Activated CD4-positive, alpha-beta T cell treated with anti-CD3 and anti-CD28 coated beads, Interleukin-2, amount 50 U/mL, for 16 hours (primary cell): ENCODE results near the gene WDR62.
"Not testable (repeated sequence)": the region's sequence is repeated elsewhere in the genome, so short reads cannot be mapped to it uniquely, and the experiment has no call there.

ENCODE experiments used
- DNase-seq: peaks from one replicate; pipeline ENCODE4 v3.0.0-alpha.2; 2020

WDR62 gene

GRCh38 chr19:36113894-36114720 is 59.4 kb downstream of the WDR62 start:
- peak; percentile 22 for DNase-seq

GRCh38 chr19:36114721-36115452 is 60.2 kb downstream of the WDR62 start, which contains the start of gene POLR2I:
Gene POLR2I, minus strand, starts transcription at chr19:36114875. Its CDS starts 19 bp downstream, at chr19:36114856.
- peak; percentile 100 for DNase-seq

DNA sequence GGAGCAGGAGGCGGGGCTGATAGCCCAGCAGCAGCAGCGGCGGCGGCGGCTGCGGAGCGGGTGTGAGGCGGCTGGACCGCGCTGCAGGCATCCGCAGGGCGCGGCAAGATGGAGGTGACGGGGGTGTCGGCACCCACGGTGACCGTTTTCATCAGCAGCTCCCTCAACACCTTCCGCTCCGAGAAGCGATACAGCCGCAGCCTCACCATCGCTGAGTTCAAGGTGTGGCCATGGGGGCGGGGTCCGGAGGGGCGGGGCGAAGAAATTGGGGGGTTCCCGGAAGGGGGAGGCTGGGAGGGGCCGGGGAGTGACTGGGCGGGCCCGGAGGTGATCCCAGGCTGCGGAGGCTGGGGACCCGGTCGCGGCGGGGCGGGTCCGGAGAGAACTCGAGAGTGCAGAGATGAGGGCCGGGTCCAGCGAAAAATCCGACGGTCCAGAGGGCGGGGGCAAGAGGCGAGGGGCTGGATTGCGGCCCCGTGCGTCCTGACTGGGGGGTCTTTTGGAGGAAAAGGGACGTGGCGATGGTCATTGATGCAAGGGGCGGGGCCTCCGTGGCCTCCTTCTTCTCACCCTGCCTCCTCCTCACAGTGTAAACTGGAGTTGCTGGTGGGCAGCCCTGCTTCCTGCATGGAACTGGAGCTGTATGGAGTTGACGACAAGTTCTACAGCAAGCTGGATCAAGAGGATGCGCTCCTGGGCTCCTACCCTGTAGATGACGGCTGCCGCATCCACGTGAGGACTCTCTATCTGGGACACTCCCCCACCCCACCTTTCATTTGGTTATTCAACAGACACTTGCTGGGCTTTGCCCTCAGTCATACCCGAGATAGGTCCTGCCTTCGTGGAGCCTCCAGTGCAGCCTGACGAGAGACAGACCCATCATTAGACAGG is 61.0 kb downstream of the WDR62 start, which contains the start of gene TBCB:
TSS of gene TBCB (plus strand) at position 16 of the 891 bp plus-strand sequence. CDS start at position 109, 93 bp downstream.
- DNase-seq = peak; percentile 88

- no peak for DNase-seq
Observed at GRCh38 chr19:36116344-36116637, 61.6 kb downstream of the WDR62 start.

DNA sequence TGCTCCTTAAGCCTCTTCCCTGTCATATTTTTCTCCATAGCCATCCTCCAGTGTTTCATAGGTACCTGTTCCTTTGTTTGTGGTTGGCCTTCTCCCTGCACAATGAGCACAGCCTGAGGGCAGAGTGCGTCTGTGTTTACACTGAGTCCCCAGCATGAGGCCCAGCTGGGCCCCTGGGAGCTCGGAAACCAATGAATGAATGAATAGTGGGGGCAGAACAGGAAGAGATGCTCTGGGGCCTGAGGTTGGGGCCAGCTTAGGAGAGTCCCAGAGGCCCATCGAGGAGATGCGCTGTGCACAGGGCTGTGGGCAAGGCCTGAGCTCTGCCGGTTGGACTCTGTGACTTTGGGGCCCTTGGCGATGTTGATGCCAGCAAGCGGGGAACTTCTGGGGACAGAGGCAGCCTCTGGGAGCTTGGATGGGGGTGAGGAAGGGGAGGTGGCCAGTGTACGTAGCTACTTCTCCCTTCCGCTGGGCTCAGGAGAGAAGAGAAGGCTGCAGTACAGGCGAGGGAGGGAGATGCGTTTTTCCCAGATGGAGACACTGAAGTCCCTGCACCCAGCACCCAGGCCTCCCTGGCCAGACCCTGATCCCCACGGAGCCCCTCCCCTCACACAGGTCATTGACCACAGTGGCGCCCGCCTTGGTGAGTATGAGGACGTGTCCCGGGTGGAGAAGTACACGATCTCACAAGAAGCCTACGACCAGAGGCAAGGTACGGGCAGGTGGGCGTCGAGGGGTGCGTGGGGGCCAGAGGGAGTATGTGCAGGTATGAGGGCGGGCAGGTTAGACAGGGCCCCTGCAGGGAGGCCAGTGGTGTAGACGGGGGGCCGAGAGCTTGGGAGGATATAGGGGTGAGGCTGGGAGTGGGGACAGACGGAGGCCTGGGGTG is 65.6 kb downstream of the WDR62 start:
- DNase-seq = no peak

DNA sequence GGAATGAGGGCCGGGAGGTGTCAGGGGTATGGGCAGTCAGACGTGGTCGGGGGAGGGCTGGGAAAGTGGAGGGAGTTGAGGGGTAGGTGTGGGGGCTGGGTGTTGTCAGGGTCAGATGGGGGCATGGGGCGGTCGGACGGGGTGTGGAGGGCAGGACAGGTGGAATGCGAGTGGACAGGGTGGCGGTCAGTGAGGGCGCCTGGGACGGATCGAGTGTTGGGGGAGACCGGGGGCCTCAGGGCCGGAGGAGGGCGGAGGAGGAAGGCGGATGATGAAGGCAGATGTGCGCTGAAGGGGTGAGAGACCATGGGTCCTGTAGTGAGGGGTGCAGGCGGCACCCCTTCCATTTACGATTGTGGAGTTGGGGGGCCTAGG is 66.3 kb downstream of the WDR62 start:
- DNase-seq = no peak

DNA sequence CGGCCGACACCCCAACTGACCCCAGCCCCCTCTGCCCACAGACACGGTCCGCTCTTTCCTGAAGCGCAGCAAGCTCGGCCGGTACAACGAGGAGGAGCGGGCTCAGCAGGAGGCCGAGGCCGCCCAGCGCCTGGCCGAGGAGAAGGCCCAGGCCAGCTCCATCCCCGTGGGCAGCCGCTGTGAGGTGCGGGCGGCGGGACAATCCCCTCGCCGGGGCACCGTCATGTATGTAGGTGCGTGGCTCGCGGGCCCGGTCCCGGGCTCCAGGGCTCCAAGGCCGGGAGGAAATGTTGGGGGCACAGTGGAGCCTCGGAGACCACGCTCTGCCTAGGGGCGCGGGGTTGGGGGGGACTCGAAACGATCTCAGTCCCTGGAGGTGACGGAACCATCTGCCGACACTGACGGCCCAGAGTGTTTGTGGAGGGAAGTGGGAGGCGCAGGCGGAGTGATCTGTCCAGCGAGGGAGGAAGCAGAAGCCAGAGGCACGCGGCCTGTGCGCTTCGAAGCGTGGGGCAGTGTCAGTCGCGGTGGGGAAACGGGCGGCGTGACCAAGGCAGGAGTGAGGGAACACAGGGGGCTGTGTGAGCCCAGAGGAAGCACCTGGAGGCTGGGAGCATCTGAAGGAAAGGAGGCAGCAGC is 66.9 kb downstream of the WDR62 start:
- DNase-seq = no peak

DNA sequence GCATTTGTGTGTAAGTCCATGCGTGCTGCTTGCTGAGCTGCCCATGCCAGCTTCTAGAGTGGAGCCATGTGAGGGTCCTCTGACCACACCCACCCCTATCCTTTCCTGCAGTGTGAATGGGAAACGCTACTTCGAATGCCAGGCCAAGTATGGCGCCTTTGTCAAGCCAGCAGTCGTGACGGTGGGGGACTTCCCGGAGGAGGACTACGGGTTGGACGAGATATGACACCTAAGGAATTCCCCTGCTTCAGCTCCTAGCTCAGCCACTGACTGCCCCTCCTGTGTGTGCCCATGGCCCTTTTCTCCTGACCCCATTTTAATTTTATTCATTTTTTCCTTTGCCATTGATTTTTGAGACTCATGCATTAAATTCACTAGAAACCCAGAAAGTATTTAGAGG is 70.9 kb downstream of the WDR62 start:
- peak; percentile 27 for DNase-seq

- no peak for DNase-seq
Observed at GRCh38 chr19:36128392-36128736, 73.7 kb downstream of the WDR62 start.

GRCh38 chr19:36131221-36131620 is 76.5 kb downstream of the WDR62 start:
- not testable (repeated sequence) for DNase-seq

- DNase-seq = not testable (repeated sequence)
Observed at GRCh38 chr19:36134867-36135266, 80.2 kb downstream of the WDR62 start.

GRCh38 chr19:36136964-36137686 is 82.4 kb downstream of the WDR62 start:
- DNase-seq = peak; percentile 41

DNA sequence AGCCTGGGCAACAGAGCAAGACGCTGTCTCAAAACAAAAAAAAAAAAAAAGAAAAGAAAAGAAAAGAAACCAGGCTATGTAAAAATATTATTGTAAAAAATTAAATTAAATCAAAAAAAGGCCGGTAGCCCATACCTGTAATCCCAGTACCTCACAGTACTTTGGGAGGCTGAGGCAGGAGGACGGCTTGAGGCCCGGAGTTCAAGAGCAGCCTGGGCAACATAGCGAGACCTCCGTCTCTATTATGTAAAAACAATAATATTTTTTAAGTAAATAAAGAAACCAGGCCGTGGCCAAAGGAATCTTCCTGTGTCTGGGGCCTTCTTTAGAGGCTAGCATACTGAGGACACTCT is 84.4 kb downstream of the WDR62 start:
- DNase-seq = no peak

GRCh38 chr19:36139473-36140303 is 85.0 kb downstream of the WDR62 start, which contains the start of gene CAPNS1:
Gene CAPNS1, plus strand, starts transcription at chr19:36140066. Its CDS starts 946 bp downstream, at chr19:36141012.
- DNase-seq = peak; percentile 96

DNA sequence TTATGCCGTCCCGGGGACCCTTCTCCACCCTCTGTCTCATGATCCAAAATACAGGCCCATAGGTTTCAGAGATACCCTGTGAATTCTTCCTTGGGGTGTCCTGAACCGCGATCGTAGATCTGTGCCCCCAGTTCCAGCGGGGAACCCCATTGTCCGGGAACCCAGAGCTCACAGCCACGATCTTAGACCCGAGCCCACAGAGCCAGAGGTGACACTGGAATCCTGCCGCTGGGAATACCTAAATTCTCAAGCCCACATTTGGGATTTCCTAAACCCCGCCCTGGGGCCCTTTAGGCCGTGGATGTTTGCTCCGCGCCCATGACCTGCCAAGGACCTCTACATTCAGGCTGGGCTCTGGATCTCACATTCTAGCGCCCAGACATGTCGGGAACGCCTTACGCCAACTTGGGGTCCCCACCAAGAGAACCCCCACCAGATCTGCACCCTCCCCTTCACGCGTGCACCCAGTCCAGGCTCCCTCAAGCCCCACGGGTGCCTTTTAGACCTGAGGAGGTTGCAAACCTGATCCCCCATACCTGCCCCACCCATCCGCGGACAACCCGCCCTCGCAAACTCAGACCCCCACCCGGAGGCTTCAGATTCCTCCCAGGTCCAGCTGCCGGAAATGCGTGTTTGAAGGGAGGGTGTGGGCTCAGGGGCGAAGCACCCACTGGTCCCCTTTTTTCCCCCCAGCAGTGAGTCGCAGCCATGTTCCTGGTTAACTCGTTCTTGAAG is 85.8 kb downstream of the WDR62 start:
- DNase-seq = peak; percentile 69

DNA sequence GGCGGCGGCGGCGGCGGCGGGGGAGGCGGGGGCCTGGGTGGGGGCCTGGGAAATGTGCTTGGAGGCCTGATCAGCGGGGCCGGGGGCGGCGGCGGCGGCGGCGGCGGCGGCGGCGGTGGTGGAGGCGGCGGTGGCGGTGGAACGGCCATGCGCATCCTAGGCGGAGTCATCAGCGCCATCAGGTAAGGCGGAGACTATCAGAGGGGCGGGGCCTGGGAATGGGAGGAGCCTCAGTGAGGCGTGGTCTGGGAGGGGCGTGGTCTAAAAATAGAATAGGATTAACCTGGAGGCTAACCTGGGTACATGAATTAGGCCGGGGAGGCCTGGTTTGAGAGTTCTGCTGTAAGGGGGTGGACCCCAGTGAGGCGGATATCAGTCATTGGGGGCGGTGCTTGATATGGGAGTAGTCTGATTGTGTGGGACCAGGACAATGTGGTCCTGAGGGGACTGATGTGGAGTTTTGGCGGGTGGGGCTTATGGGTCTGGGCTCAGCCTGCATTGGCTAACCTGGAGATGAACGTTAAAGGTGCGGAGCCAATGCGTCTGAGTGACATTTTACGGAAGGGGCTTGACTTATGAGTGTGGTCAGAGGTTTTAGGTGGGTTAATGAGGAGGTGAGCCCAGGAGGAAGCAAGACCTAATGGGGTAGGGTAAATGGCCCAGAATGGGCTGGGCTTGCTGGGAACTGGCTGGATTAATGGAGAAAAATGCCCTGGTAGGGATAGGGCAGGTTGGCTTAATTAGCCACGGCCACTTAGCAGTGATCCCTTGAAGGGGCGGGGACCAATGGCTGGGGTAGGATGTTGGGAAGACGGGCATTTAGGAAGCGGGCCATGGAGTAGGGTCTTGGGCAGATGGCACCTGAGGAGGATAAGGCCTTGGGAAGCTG is 86.6 kb downstream of the WDR62 start:
- DNase-seq = peak; percentile 95

DNA sequence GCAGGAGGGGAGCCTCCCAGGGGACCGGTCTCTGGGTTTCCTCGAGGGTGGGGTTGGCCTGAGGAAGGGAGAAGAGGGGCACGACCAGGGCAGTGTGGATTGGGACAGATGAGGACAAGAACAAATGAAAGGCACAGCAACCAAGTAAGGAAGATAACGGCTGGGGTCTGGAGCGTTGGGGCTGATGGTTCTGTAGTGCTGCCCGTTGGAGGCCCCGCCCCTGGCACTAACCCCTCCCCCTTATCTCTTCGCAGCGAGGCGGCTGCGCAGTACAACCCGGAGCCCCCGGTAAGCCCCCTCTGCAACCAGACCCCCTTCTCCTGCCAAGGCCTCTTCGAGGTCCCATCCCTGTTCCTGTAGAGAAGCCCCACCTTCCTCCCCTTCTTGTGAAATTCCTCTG is 87.3 kb downstream of the WDR62 start:
- DNase-seq = no peak

- DNase-seq = no peak
Observed at GRCh38 chr19:36142496-36142895, 87.8 kb downstream of the WDR62 start.
